Activated T-cell treated with anti-CD3 and anti-CD28 coated beads, Interleukin-2, amount 50 U/mL, for 72 hours (primary cell): ENCODE measurements around the gene MORC3. TPM values are rescaled to one million over a fixed set of nuclear protein-coding genes. Genes with fewer than 3 reads are reported as not detected.
"Not testable (repeated sequence)": the region's sequence is repeated elsewhere in the genome, so short reads cannot be mapped to it uniquely, and the experiment has no call there.

Experiments
- ATAC-seq, 2 donors: fragments of 150-1000 bp; cut with Tn5 transposase; replicated peaks in 1 of 2; 2 replicates each; pipeline ENCODE4 v1.10.0; 2021; ENCODE audit warnings: moderate library complexity in 2 of 2, mild to moderate bottlenecking in 1 of 2
- DNase-seq, 2 donors: peaks; one replicate each; pipeline ENCODE4 v3.0.0; 2021 to 2022; ENCODE audit warnings: mixed read lengths in 1 of 2
- H3K27ac Mint-ChIP-seq: one replicate; pipeline ENCODE4 v1.8.0; 2022; ENCODE audit warnings: mild to moderate bottlenecking, moderate library complexity, mixed read lengths
- H3K27me3 Mint-ChIP-seq: one replicate; pipeline ENCODE4 v1.8.0; 2022; ENCODE audit warnings: low read depth, mixed read lengths
- H3K36me3 Mint-ChIP-seq, 2 donors: one replicate each; pipeline ENCODE4 v1.8.0; 2022; ENCODE audit warnings: mixed read lengths in 2 of 2, mild to moderate bottlenecking in 1 of 2; ENCODE audit not compliant: insufficient read depth in 2 of 2
- H3K4me1 Mint-ChIP-seq: one replicate; pipeline ENCODE4 v1.8.0; 2022; ENCODE audit warnings: low read depth, mixed read lengths
- H3K4me3 Mint-ChIP-seq, 2 donors: one replicate each; pipeline ENCODE4 v1.8.0; 2022; ENCODE audit warnings: mild to moderate bottlenecking in 2 of 2, mixed read lengths in 2 of 2, moderate library complexity in 2 of 2
- H3K9me3 Mint-ChIP-seq, 2 donors: one replicate each; pipeline ENCODE4 v1.8.0; 2022; ENCODE audit warnings: mixed read lengths in 2 of 2
- total RNA-seq, 2 donors: library from RNA; stranded (reverse); gene quantifications; one replicate each; pipeline ENCODE4 v1.2.3, GENCODE V29; 2022

Gene MORC3
- total RNA-seq, 2 donors from 2014 or later: 30.2 to 32.7 TPM

DNA sequence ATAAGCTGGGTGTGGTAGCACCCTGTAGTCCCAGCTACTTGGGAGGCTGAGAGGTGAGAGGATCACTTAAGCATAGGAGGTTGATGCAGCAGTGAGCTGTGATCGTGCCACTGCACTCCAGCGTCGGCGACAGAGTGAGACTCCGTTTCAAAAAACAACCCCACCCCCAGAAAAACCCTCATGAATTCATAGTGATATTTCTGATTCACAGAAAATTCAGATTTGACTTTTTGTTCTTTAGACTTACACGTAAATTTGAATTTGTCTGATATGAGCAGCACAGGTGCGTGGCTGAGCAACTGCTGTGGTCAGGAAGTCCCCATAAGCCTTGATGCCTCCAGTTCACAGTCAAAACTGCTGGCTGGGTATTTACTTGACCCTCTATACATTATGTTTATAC is 10.0 kb upstream of the MORC3 start:
- H3K9me3 Mint-ChIP-seq: peaks cover 6 to 10% of the 10 kb centered on the region in 2 donors

DNA sequence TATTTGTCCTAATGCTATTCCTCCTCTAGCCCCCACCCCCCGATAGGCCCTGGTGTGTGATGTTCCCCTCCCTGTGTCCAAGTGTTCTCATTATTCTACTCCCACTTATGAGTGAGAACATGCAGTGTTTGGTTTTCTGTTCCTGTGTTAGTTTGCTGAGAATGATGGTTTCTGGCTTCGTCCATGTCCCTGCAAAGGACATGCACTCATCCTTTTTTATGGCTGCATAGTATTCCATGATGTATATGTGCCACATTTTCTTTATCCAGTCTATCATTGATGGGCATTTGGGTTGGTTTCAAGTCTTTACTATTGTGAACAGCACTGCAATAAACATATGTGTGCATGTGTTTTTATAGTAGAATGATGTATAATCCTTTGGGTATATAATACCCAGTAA is 6.6 kb upstream of the MORC3 start:
- H3K9me3 Mint-ChIP-seq, H3K27me3 Mint-ChIP-seq, H3K4me3 Mint-ChIP-seq, H3K27ac Mint-ChIP-seq, ATAC-seq, DNase-seq: not testable (repeated sequence)
- Mint-ChIP-seq H3K36me3 (peaks cover 6 to 15% of the 10 kb centered on the region in 2 donors), H3K4me1 (peaks cover 17% of the 10 kb centered on the region)

More for the DNA sequence above, 10.0 kb upstream of the MORC3 start:
- ATAC-seq: peak; percentile 99 to 100
- H3K27me3 Mint-ChIP-seq: no peaks in the 10 kb centered on the region
- peak overlapping the region; percentile 28 to 73 for H3K4me3 Mint-ChIP-seq
- peak; percentile 71 to 82 for DNase-seq
- peaks cover 17% of the 10 kb centered on the region for H3K4me1 Mint-ChIP-seq
- H3K27ac Mint-ChIP-seq: peak overlapping the region; percentile 83
- H3K36me3 Mint-ChIP-seq: peaks cover 5 to 13% of the 10 kb centered on the region in 2 donors

DNA sequence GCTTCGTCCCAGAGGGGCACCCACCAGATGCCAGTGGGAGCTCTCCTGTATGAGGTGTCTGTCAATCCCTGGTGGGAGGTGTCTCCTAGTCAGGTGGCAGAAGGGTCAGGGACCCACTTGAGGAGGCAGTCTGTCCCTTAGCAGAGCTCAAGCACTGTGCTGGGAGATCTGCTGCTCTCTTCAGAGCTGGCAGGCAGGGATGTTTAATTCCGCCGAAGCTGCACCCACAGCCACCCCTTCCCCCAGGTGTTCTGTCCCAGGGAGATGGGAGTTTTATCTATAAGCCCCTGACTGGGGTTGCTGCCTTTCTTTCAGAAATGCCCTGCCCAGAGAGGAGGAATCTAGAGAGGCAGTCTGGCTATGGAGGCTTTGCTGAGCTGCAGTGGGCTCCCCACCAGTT is 4.0 kb upstream of the MORC3 start:
- Mint-ChIP-seq H3K4me1 (peaks cover 11% of the 10 kb centered on the region), H3K36me3 (peaks cover 13 to 20% of the 10 kb centered on the region in 2 donors)
- DNase-seq, H3K4me3 Mint-ChIP-seq, H3K9me3 Mint-ChIP-seq, ATAC-seq, H3K27me3 Mint-ChIP-seq, H3K27ac Mint-ChIP-seq: not testable (repeated sequence)

GRCh38 chr21:36316872-36317484 is 3.0 kb upstream of the MORC3 start:
- Mint-ChIP-seq H3K36me3 (peaks cover 15 to 25% of the 10 kb centered on the region in 2 donors), H3K4me1 (peaks cover 20% of the 10 kb centered on the region), H3K27ac (no peak overlapping the region), H3K27me3 (no peaks in the 10 kb centered on the region), H3K4me3 (no peak overlapping the region), H3K9me3 (peaks cover 5 to 9% of the 10 kb centered on the region in 2 donors)
- ATAC-seq (no peak), DNase-seq (no peak)

DNA sequence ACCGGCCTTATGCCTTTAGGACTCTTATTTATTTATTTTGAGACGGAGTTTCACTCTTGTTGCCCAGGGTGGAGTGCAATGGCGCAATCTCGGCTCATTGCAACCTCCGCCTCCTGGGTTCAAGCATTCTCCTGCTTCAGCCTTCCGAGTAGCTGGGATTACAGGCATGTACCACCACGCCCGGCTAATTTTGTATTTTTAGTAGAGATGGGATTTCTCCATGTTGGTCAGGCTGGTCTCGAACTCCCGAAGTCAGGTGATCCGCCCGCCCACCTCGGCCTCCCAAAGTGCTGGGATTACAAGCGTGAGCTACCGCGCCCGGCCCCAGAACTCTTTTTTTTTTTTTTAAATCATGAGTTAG is 611 bp upstream of the MORC3 start:
- Mint-ChIP-seq H3K36me3 (peaks cover 13 to 35% of the 10 kb centered on the region in 2 donors), H3K4me1 (peaks cover 44% of the 10 kb centered on the region), H3K4me3 (peak overlapping the region; percentile 95 to 99), H3K27ac (peak overlapping the region; percentile 97)
- H3K27me3 Mint-ChIP-seq, DNase-seq, H3K9me3 Mint-ChIP-seq, ATAC-seq: not testable (repeated sequence)

DNA sequence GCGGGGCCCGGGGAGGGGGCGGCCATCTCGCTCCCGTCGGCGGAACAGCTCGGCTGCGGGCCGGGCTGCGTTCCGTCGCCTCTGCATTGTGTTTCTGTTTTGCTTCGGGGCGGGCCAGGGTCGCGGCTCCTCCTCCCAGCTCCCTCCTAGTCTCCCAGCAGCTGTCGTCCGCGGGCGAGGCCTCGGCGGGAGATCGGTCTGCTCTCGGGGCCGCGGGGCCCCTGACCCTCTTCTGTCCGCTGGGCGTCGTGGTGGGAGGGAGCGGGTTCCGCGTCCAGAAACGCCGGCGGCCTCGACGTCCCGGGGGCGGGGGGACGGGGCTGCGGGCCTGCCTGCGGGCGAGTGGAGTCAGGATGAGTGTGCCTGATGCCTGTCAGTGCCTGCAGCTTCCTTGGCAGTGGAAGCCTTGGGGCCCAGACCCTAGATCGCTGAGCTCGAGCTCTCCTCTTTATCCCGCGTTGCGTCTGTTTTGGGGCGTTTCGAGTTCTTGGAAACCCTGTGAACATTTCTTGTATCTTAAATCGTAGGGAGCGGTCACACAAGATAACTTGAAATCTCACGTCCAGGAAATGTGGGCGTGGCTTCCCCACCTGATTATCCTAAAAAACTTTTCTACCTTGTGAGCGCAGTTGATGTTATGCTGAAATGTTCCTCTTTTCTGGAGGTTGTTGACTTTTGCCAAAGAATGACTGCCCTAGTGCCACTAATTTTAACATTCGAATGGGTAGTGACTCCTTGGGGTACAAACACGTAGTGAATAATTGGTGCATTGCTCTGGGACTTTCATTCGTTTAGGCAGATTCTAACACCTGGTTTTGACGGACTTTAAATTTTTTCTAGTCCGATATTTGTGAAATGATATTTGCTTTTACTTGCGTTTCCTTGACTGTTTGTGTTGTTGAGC is 676 bp downstream of the MORC3 start:
- H3K36me3 Mint-ChIP-seq: peaks cover 11 to 33% of the 10 kb centered on the region in 2 donors
- DNase-seq: peak; percentile 81
- peak overlapping the region; percentile 93 to 96 for H3K4me3 Mint-ChIP-seq
- H3K27ac Mint-ChIP-seq: peak overlapping the region; percentile 96
- peaks cover 0 to 2% of the 10 kb centered on the region in 2 donors for H3K9me3 Mint-ChIP-seq
- no peaks in the 10 kb centered on the region for H3K27me3 Mint-ChIP-seq
- peak; percentile 66 to 72 for ATAC-seq
- H3K4me1 Mint-ChIP-seq: peaks cover 54% of the 10 kb centered on the region

- Mint-ChIP-seq H3K27ac (peak overlapping the region; percentile 96), H3K27me3 (no peaks in the 10 kb centered on the region), H3K4me3 (peak overlapping the region; percentile 93 to 96), H3K4me1 (peaks cover 54% of the 10 kb centered on the region), H3K9me3 (peaks cover 0 to 2% of the 10 kb centered on the region in 2 donors), H3K36me3 (peaks cover 9 to 30% of the 10 kb centered on the region in 2 donors)
- ATAC-seq: no peak
- peak in 1 of 2 donors; percentile 33 for DNase-seq
Measured at GRCh38 chr21:36321325-36322082, 1.5 kb downstream of the MORC3 start.

- DNase-seq (no peak), ATAC-seq (no peak)
- Mint-ChIP-seq H3K4me1 (peaks cover 54% of the 10 kb centered on the region), H3K9me3 (peaks cover 0 to 2% of the 10 kb centered on the region in 2 donors), H3K27ac (peak overlapping the region; percentile 96), H3K4me3 (peak overlapping the region; percentile 93 to 96), H3K36me3 (peaks cover 9 to 30% of the 10 kb centered on the region in 2 donors), H3K27me3 (no peaks in the 10 kb centered on the region)
Measured at GRCh38 chr21:36322083-36322424, 2.1 kb downstream of the MORC3 start.

- DNase-seq: no peak
- H3K4me3 Mint-ChIP-seq: peak overlapping the region; percentile 62 to 63
- H3K4me1 Mint-ChIP-seq: peaks cover 57% of the 10 kb centered on the region
- peaks cover 0 to 2% of the 10 kb centered on the region in 2 donors for H3K9me3 Mint-ChIP-seq
- H3K27me3 Mint-ChIP-seq: no peaks in the 10 kb centered on the region
- H3K27ac Mint-ChIP-seq: peak overlapping the region; percentile 70
- ATAC-seq: no peak
- peaks cover 9 to 30% of the 10 kb centered on the region in 2 donors for H3K36me3 Mint-ChIP-seq
Measured at GRCh38 chr21:36323032-36323431, 3.0 kb downstream of the MORC3 start.

DNA sequence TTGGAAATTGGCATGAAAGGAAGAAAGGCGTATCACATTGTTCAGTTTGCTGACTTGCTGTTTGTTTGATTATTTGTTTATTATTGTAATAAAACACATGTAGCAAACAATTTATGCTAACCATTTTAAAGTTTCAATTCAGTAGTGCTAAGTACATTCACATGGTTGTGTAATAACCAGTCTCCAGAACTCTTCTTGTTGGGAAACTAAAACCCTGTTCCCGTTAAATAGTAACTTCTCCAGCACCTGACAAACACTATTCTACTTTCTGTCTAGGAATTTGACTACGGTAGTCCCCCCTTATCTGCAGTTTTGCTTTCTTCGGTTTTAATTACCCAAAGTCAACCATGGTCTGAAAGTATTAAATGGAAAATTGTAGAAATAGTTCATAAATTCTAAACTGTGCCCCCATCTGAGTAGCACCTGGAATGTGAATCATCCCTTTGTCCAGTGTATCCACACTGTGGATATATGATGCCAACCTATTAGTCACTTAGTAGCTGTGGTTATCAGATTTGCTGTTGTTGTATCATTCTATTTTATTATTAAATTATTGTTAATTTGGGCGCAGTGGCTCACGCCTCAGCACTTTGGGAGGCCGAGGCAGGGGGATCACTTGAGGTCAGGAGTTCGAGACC is 5.5 kb downstream of the MORC3 start:
- ATAC-seq: no peak
- Mint-ChIP-seq H3K36me3 (peaks cover 7 to 29% of the 10 kb centered on the region in 2 donors), H3K4me1 (peaks cover 76% of the 10 kb centered on the region), H3K9me3 (no peaks in the 10 kb centered on the region), H3K4me3 (no peak overlapping the region), H3K27me3 (no peaks in the 10 kb centered on the region), H3K27ac (no peak overlapping the region)
- DNase-seq: no peak

DNA sequence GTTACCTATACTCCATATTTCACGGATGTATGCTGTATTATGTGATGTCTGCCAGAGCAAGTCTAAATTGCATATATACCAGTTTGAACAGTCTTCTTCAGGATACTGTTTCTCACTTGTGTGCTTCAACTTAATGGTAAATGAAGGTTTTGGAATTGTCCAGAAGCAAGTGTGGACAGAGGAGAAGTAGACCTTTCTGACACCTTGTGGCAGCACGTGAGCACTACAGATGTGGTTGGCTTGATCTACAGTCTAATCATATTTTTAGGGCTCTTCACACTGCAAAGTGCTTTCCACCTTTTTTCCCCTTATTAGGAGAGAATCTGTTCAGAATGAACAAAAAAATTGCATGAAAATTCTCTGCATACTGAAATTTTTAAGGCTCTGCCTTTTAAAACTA is 10.9 kb downstream of the MORC3 start:
- Mint-ChIP-seq H3K36me3 (peaks cover 3 to 4% of the 10 kb centered on the region in 2 donors), H3K4me1 (peaks cover 41% of the 10 kb centered on the region), H3K27me3 (no peaks in the 10 kb centered on the region), H3K4me3 (no peak overlapping the region), H3K27ac (peak overlapping the region; percentile 92), H3K9me3 (no peaks in the 10 kb centered on the region)
- ATAC-seq (peak; percentile 77 to 82), DNase-seq (peak; percentile 40 to 55)

GRCh38 chr21:36337099-36337509 is 17.1 kb downstream of the MORC3 start:
- H3K27me3 Mint-ChIP-seq: no peaks in the 10 kb centered on the region
- peaks cover 13% of the 10 kb centered on the region for H3K4me1 Mint-ChIP-seq
- no peaks in the 10 kb centered on the region for H3K9me3 Mint-ChIP-seq
- H3K36me3 Mint-ChIP-seq: peaks cover 9 to 27% of the 10 kb centered on the region in 2 donors
- H3K27ac Mint-ChIP-seq: no peak overlapping the region
- H3K4me3 Mint-ChIP-seq: no peak overlapping the region
- DNase-seq: no peak
- ATAC-seq: no peak
